ENCODE data around the gene FCRLB.
A peak's percentile ranks its signal among the peaks of the same experiment; 100 is the strongest.

- TF ChIP-seq HDGF (IDR thresholded peaks at IDR 0.05; ENCODE audit: borderline replicate concordance) (no peak), ARNT (IDR thresholded peaks at IDR 0.05) (no peak), SP1 (IDR thresholded peaks at IDR 0.05) (no peak), FOXM1 (IDR thresholded peaks at IDR 0.05; ENCODE audit: borderline replicate concordance) (no peak), CTBP1 (IDR thresholded peaks at IDR 0.05; ENCODE audit: borderline replicate concordance) (no peak), ELF4 (IDR thresholded peaks at IDR 0.05) (peak; percentile 60; the same call in 1 of the 2 replicates), BHLHE40 (IDR thresholded peaks at IDR 0.05; ENCODE audit: borderline replicate concordance) (no peak)
Observed at GRCh38 chr1:161726473-161727255, 5.3 kb downstream of the FCRLB start.
